Smooth muscle cell of the brain vasculature (primary cell): ENCODE measurements around the gene A3GALT2.

Experiments used
- DNase-seq: peaks from one replicate; pipeline ENCODE4 v3.0.0-alpha.2; 2012; ENCODE audit warnings: low read depth, low spot score

A3GALT2 gene

GRCh38 chr1:33272509-33272908, 48.4 kb downstream of the A3GALT2 start:
- DNase-seq, result no peak

GRCh38 chr1:33271666-33272505, 49.0 kb downstream of the A3GALT2 start:
- DNase-seq, result no peak

GRCh38 chr1:33270808-33271465, 50.0 kb downstream of the A3GALT2 start:
- DNase-seq, result no peak

GRCh38 chr1:33270379-33270778, 50.5 kb downstream of the A3GALT2 start:
- DNase-seq, result no peak

GRCh38 chr1:33269621-33270020, 51.3 kb downstream of the A3GALT2 start:
- DNase-seq, result no peak

- no peak for DNase-seq
These were observed 51.8 kb downstream of the A3GALT2 start for GRCh38 chr1:33268927-33269610.

GRCh38 chr1:33268457-33268856, 52.4 kb downstream of the A3GALT2 start:
- no peak for DNase-seq

- no peak for DNase-seq
These were observed 53.3 kb downstream of the A3GALT2 start for GRCh38 chr1:33267468-33268205.

- no peak for DNase-seq
These were observed 54.1 kb downstream of the A3GALT2 start for GRCh38 chr1:33266766-33267165.

GRCh38 chr1:33265780-33266605, 54.9 kb downstream of the A3GALT2 start:
- no peak for DNase-seq

- no peak for DNase-seq
These were observed 56.9 kb downstream of the A3GALT2 start for GRCh38 chr1:33263890-33264504.

- DNase-seq, result no peak
These were observed 59.6 kb downstream of the A3GALT2 start for GRCh38 chr1:33261344-33261743.

- DNase-seq, result no peak
These were observed 60.5 kb downstream of the A3GALT2 start for GRCh38 chr1:33260439-33260838.

- DNase-seq, result no peak
These were observed 61.0 kb downstream of the A3GALT2 start for GRCh38 chr1:33259879-33260278.

GRCh38 chr1:33258788-33259274, 62.1 kb downstream of the A3GALT2 start:
- no peak for DNase-seq

- no peak for DNase-seq
These were observed 62.9 kb downstream of the A3GALT2 start for GRCh38 chr1:33257772-33258712.

- DNase-seq, result no peak
These were observed 63.6 kb downstream of the A3GALT2 start for GRCh38 chr1:33257207-33257771.
